Measurements from ENCODE around the gene FBXW12. TPM values are rescaled to one million over a fixed set of nuclear protein-coding genes. Genes with fewer than 3 reads are reported as not detected.

The FBXW12 gene
- polyA plus RNA-seq, 1 donor from 2014 or later = not detected

GRCh38 chr3:48418140-48418539, 46.1 kb downstream of the FBXW12 start:
- Histone ChIP-seq H3K9me2 (ENCODE audit: insufficient read depth, low read length) (no peaks in the 10 kb centered on the region), H2AFZ (ENCODE audit: low read depth, low read length) (no peak overlapping the region), H3K27ac (ENCODE audit: low read length) (no peak overlapping the region), H3K36me3 (ENCODE audit: insufficient read depth, low read length) (no peaks in the 10 kb centered on the region), H3K9me3 (ENCODE audit: low read length) (no peaks in the 10 kb centered on the region), H3K4me3 (ENCODE audit: low read length) (no peak overlapping the region), H3K79me2 (replicated peaks; ENCODE audit: insufficient read depth, low read length) (peaks cover 6% of the 10 kb centered on the region), H3K4me2 (ENCODE audit: low read length) (no peak overlapping the region), H3K27me3 (ENCODE audit: insufficient read depth, low read depth, low read length) (no peaks in the 10 kb centered on the region), H3K9ac (ENCODE audit: low read length) (no peak overlapping the region), H4K20me1 (ENCODE audit: insufficient read depth) (peaks cover 3% of the 10 kb centered on the region), H3F3A (ENCODE audit: insufficient read depth, low read length, poor library complexity, severe bottlenecking) (no peaks in the 10 kb centered on the region)
- no peak for TF ChIP-seq EP300 (conservative IDR thresholded peaks at IDR 0.05; ENCODE audit: poor library complexity, severe bottlenecking)
- no peak for TF ChIP-seq SMC3 (conservative IDR thresholded peaks at IDR 0.05; ENCODE audit: poor library complexity)
- TF ChIP-seq RAD21 (conservative IDR thresholded peaks at IDR 0.05) = no peak
- no peak for TF ChIP-seq TAF1 (IDR thresholded peaks at IDR 0.05; ENCODE audit: low read depth)
- TF ChIP-seq REST (IDR thresholded peaks at IDR 0.05; ENCODE audit: borderline replicate concordance) = no peak
- TF ChIP-seq EZH2 (IDR thresholded peaks at IDR 0.05; ENCODE audit: borderline replicate concordance, insufficient read depth, low read length, poor library complexity, severe bottlenecking) = no peak
- TF ChIP-seq CTCF (IDR thresholded peaks at IDR 0.05; ENCODE audit: poor library complexity, severe bottlenecking) = no peak
- no peak for TF ChIP-seq MXI1 (conservative IDR thresholded peaks at IDR 0.05; ENCODE audit: poor library complexity, severe bottlenecking)
- TF ChIP-seq POLR2AphosphoS5 (IDR thresholded peaks at IDR 0.05) = no peak

GRCh38 chr3:48418651-48419050, 46.6 kb downstream of the FBXW12 start:
- Histone ChIP-seq H3K36me3 (ENCODE audit: insufficient read depth, low read length) (no peaks in the 10 kb centered on the region), H3K4me3 (ENCODE audit: low read length) (no peak overlapping the region), H4K20me1 (ENCODE audit: insufficient read depth) (peaks cover 3% of the 10 kb centered on the region), H3K9ac (ENCODE audit: low read length) (no peak overlapping the region), H3F3A (ENCODE audit: insufficient read depth, low read length, poor library complexity, severe bottlenecking) (no peaks in the 10 kb centered on the region), H3K9me3 (ENCODE audit: low read length) (no peaks in the 10 kb centered on the region), H3K27me3 (ENCODE audit: insufficient read depth, low read depth, low read length) (no peaks in the 10 kb centered on the region), H2AFZ (ENCODE audit: low read depth, low read length) (no peak overlapping the region), H3K79me2 (replicated peaks; ENCODE audit: insufficient read depth, low read length) (peaks cover 12% of the 10 kb centered on the region), H3K9me2 (ENCODE audit: insufficient read depth, low read length) (no peaks in the 10 kb centered on the region), H3K4me2 (ENCODE audit: low read length) (no peak overlapping the region), H3K27ac (ENCODE audit: low read length) (no peak overlapping the region)
- TF ChIP-seq SMC3 (conservative IDR thresholded peaks at IDR 0.05; ENCODE audit: poor library complexity) = no peak
- TF ChIP-seq MXI1 (conservative IDR thresholded peaks at IDR 0.05; ENCODE audit: poor library complexity, severe bottlenecking) = no peak
- TF ChIP-seq REST (IDR thresholded peaks at IDR 0.05; ENCODE audit: borderline replicate concordance) = no peak
- no peak for TF ChIP-seq POLR2AphosphoS5 (IDR thresholded peaks at IDR 0.05)
- TF ChIP-seq EZH2 (IDR thresholded peaks at IDR 0.05; ENCODE audit: borderline replicate concordance, insufficient read depth, low read length, poor library complexity, severe bottlenecking) = no peak
- TF ChIP-seq TAF1 (IDR thresholded peaks at IDR 0.05; ENCODE audit: low read depth) = no peak
- TF ChIP-seq EP300 (conservative IDR thresholded peaks at IDR 0.05; ENCODE audit: poor library complexity, severe bottlenecking) = no peak
